SH-SY5Y (cell line): ENCODE measurements around the gene DRG1.

Source experiments
- GATA2 ChIP-seq: IDR thresholded peaks from 2 replicates; pipeline ENCODE4 v1.6.1; 2011; ENCODE audit warnings: mild to moderate bottlenecking, low read depth, low read length
- GATA3 ChIP-seq: IDR thresholded peaks from 2 replicates; pipeline ENCODE4 v1.6.1; 2011; ENCODE audit warnings: low read depth, mild to moderate bottlenecking, low read length, moderate library complexity

DNA sequence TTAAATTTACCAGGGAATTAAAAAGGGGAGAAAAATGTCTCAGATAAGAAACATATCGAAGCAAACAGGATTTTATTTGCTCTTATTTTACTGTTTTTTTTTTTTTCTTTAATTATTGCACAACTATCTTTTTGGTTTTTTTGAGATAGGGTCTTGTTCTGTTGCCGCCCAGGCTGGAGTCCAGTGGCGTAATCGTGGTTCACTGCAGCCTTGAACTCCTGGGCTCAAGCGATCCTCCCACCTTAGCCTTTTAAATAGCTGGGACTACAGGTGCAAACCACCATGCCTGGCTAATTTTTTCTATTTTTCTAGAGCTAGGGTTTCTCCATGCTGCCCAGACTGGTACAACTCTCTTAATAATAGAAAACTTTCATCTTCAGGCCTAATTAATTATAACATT, 32.5 kb downstream of the DRG1 start:
- TF ChIP-seq GATA2: no peak
- TF ChIP-seq GATA3: no peak
